Thoracic aorta (tissue), 2 donors: ENCODE results near the gene VPS50. TPM values are rescaled to one million over a fixed set of nuclear protein-coding genes. Genes with fewer than 3 reads are reported as not detected.
"Not testable (repeated sequence)": the region's sequence is repeated elsewhere in the genome, so short reads cannot be mapped to it uniquely, and the experiment has no call there.

Experiments used
- ATAC-seq: fragments of 150-250 bp; one replicate; pipeline ENCODE4 v1.8.0; 2017; ENCODE audit warnings: low read depth; ENCODE audit not compliant: insufficient number of reproducible peaks, low FRiP score
- DNase-seq: peaks from one replicate; pipeline ENCODE4 v3.0.0-alpha.2; 2020; ENCODE audit warnings: low spot score
- H3K27ac ChIP-seq, 2 donors: fragments of 200-600 bp; sonication (generic); 1 replicate in 1 of 2; 2 replicates in 1 of 2; pipeline ENCODE4 v1.5.1; 2016; ENCODE audit warnings: mild to moderate bottlenecking in 2 of 2, moderate library complexity in 2 of 2
- H3K27me3 ChIP-seq: fragments of 200-600 bp; sonication (generic); replicated peaks from 2 replicates; pipeline ENCODE4 v1.6.0; 2016; ENCODE audit warnings: mild to moderate bottlenecking; ENCODE audit not compliant: insufficient read depth
- H3K36me3 ChIP-seq: fragments of 200-600 bp; sonication (generic); one replicate; pipeline ENCODE4 v1.5.1; 2016
- H3K4me1 ChIP-seq, 2 donors: fragments of 200-600 bp; sonication (generic); 1 replicate in 1 of 2; 2 replicates in 1 of 2; pipeline versions ENCODE4 v1.5.1 to v1.6.0; 2016; ENCODE audit warnings: low read depth in 2 of 2, mild to moderate bottlenecking in 1 of 2; ENCODE audit not compliant: control insufficient read depth in 1 of 2
- H3K4me3 ChIP-seq: fragments of 200-600 bp; sonication (generic); 2 replicates; pipeline ENCODE4 v1.5.1; 2016; ENCODE audit warnings: mild to moderate bottlenecking
- H3K9me3 ChIP-seq: fragments of 200-600 bp; sonication (generic); 2 replicates; pipeline ENCODE4 v1.5.1; 2016
- CTCF ChIP-seq: fragments of 200-600 bp; sonication (generic); IDR thresholded peaks from one replicate; pipeline ENCODE4 v1.5.1; 2019; ENCODE audit warnings: antibody characterized with exemption
- total RNA-seq, 2 donors: library from RNA; depleted of rRNA; stranded (reverse); fragments of >200 nt; gene quantifications; one replicate each; pipeline versions ENCODE4 v1.1.0 to v1.2.3, GENCODE V29; 2016

Gene VPS50
- total RNA-seq, 2 donors from 2014 or later = 18.1 to 25.3 TPM

- Histone ChIP-seq H3K27me3 (no peaks in the 10 kb centered on the region), H3K9me3 (no peaks in the 10 kb centered on the region), H3K4me3 (no peak overlapping the region), H3K4me1 (no peaks in the 10 kb centered on the region), H3K36me3 (peaks cover 7% of the 10 kb centered on the region), H3K27ac (no peak overlapping the region)
- no peak for DNase-seq
- ATAC-seq = no peak
- TF ChIP-seq CTCF = no peak
These were observed 88.7 kb downstream of the VPS50 start for GRCh38 chr7:93320887-93321286.

GRCh38 chr7:93326291-93326690 lies 94.1 kb downstream of the VPS50 start:
- H3K4me1 ChIP-seq, H3K27ac ChIP-seq, DNase-seq, H3K36me3 ChIP-seq, ATAC-seq, H3K9me3 ChIP-seq, H3K27me3 ChIP-seq, H3K4me3 ChIP-seq: not testable (repeated sequence)

DNA sequence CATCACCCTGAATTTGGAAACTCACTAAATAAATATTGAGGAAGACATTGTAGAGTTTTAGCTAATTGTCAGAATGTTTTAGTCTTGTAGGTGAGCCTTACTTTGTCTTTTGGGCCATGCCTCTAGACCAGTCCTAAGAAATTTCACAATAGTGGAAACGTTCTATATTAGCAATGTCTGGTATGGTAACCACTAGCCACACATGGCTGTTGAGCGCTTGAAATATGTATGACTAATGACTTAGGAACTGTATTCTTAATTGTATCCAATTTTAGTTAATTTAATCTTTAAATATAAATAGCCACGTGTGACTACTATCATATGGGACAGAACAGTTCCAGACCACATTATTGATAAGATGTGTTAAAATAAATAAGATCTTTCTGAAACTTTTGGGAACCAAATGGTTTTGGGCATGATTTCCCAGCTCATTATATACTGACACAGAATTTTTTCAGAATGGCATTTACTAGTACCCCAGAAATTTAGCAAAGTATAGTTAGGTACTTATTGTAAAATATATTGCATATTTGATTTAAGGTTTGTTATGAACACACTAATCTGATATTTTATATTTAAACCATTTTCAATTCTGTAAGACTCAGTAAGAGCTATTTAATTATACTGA lies 95.0 kb downstream of the VPS50 start:
- Histone ChIP-seq H3K4me1 (no peaks in the 10 kb centered on the region), H3K36me3 (no peaks in the 10 kb centered on the region), H3K4me3 (no peak overlapping the region), H3K27ac (no peak overlapping the region), H3K9me3 (no peaks in the 10 kb centered on the region), H3K27me3 (no peaks in the 10 kb centered on the region)
- ATAC-seq (no peak), DNase-seq (no peak)
- TF ChIP-seq CTCF = no peak

GRCh38 chr7:93331706-93332105 lies 99.5 kb downstream of the VPS50 start:
- Histone ChIP-seq H3K4me3 (no peak overlapping the region), H3K36me3 (no peaks in the 10 kb centered on the region), H3K4me1 (no peaks in the 10 kb centered on the region), H3K27ac (no peak overlapping the region), H3K9me3 (no peaks in the 10 kb centered on the region), H3K27me3 (no peaks in the 10 kb centered on the region)
- no peak for DNase-seq
- no peak for TF ChIP-seq CTCF
- ATAC-seq = no peak

DNA sequence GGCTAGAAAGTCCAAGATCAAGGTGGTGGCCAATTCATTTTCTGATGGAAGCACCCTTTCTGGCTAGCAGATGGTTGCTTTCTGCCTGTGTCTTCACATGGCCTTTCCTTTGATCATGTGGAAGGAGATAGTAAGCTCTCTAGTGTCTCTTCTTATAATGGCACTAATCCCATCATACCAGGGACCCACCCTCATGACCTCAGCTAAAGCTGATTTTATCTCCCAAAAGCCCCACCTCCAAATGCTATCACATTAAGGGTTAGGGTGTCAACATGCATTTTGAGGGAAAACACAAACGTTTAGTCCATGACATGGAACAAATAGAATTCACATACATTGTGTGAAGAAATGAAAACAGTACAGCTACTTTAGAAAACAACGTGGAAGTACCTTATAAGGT lies 100.0 kb downstream of the VPS50 start:
- Histone ChIP-seq H3K27ac (no peak overlapping the region), H3K4me3 (no peak overlapping the region), H3K36me3 (no peaks in the 10 kb centered on the region), H3K4me1 (no peaks in the 10 kb centered on the region), H3K9me3 (no peaks in the 10 kb centered on the region), H3K27me3 (no peaks in the 10 kb centered on the region)
- ATAC-seq (no peak), DNase-seq (no peak)
- TF ChIP-seq CTCF = no peak

- Histone ChIP-seq H3K36me3 (peaks cover 15% of the 10 kb centered on the region), H3K4me1 (no peaks in the 10 kb centered on the region), H3K27me3 (no peaks in the 10 kb centered on the region), H3K4me3 (no peak overlapping the region), H3K27ac (no peak overlapping the region), H3K9me3 (no peaks in the 10 kb centered on the region)
- DNase-seq (no peak), ATAC-seq (no peak)
- no peak for TF ChIP-seq CTCF
These were observed 104.9 kb downstream of the VPS50 start for GRCh38 chr7:93337052-93337451.

DNA sequence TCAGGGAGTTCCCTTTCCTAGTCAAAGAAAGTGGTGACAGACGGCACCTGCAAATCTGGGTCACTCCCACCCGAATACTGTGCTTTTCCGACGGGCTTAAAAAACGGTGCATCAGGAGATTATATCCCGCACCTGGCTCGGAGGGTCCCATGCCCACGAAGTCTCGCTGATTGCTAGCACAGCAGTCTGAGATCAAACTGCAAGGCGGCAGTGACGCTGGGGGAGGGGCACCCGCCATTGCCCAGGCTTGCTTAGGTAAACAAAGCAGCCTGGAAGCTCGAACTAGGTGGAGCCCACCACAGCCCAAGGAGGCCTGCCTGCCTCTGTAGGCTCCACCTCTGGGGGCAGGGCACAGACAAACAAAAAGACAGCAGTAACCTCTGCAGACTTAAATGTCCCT lies 110.0 kb downstream of the VPS50 start:
- peaks cover 17% of the 10 kb centered on the region for H3K36me3 ChIP-seq
- H3K4me1 ChIP-seq, ATAC-seq: not testable (repeated sequence)

More for the DNA sequence above, 110.0 kb downstream of the VPS50 start:
- H3K27ac ChIP-seq, DNase-seq, H3K4me3 ChIP-seq, H3K27me3 ChIP-seq, H3K9me3 ChIP-seq: not testable (repeated sequence)
